ENCODE data around the gene CAVIN1.
"Not testable (repeated sequence)": the region's sequence is repeated elsewhere in the genome, so short reads cannot be mapped to it uniquely, and the experiment has no call there.

The CAVIN1 gene

GRCh38 chr17:42442196-42442565 is 19.1 kb upstream of the CAVIN1 start:
- Mint-ChIP-seq H3K27me3 (no peaks in the 10 kb centered on the region), H3K4me1 (ENCODE audit: low read depth) (peaks cover 12% of the 10 kb centered on the region), H3K36me3 (ENCODE audit: low read depth) (no peaks in the 10 kb centered on the region), H3K4me3 (no peak overlapping the region), H3K9me3 (no peaks in the 10 kb centered on the region), H3K27ac (no peak overlapping the region)

GRCh38 chr17:42441371-42442195 is 18.5 kb upstream of the CAVIN1 start:
- Mint-ChIP-seq H3K4me3 (no peak overlapping the region), H3K36me3 (ENCODE audit: low read depth) (no peaks in the 10 kb centered on the region), H3K27me3 (no peaks in the 10 kb centered on the region), H3K4me1 (ENCODE audit: low read depth) (peaks cover 11% of the 10 kb centered on the region), H3K9me3 (no peaks in the 10 kb centered on the region), H3K27ac (no peak overlapping the region)

GRCh38 chr17:42438600-42439567 is 15.8 kb upstream of the CAVIN1 start:
- no peaks in the 10 kb centered on the region for H3K27me3 Mint-ChIP-seq
- no peak overlapping the region for H3K27ac Mint-ChIP-seq
- H3K9me3 Mint-ChIP-seq = no peaks in the 10 kb centered on the region
- no peaks in the 10 kb centered on the region for H3K36me3 Mint-ChIP-seq (ENCODE audit: low read depth)
- peaks cover 5% of the 10 kb centered on the region for H3K4me1 Mint-ChIP-seq (ENCODE audit: low read depth)
- H3K4me3 Mint-ChIP-seq = no peak overlapping the region

GRCh38 chr17:42436391-42436790 is 13.3 kb upstream of the CAVIN1 start:
- H3K27ac Mint-ChIP-seq = no peak overlapping the region
- no peaks in the 10 kb centered on the region for H3K36me3 Mint-ChIP-seq (ENCODE audit: low read depth)
- H3K9me3 Mint-ChIP-seq = no peaks in the 10 kb centered on the region

GRCh38 chr17:42431758-42432161 is 8.7 kb upstream of the CAVIN1 start:
- Mint-ChIP-seq H3K9me3 (no peaks in the 10 kb centered on the region), H3K4me3 (no peak overlapping the region), H3K4me1 (ENCODE audit: low read depth) (no peaks in the 10 kb centered on the region), H3K36me3 (ENCODE audit: low read depth) (no peaks in the 10 kb centered on the region), H3K27me3 (peaks cover 7% of the 10 kb centered on the region), H3K27ac (no peak overlapping the region)

More at GRCh38 chr17:42436391-42436790, 13.3 kb upstream of the CAVIN1 start:
- Mint-ChIP-seq H3K27me3 (no peaks in the 10 kb centered on the region), H3K4me1 (ENCODE audit: low read depth) (peaks cover under 1% of the 10 kb centered on the region), H3K4me3 (no peak overlapping the region)

- no peaks in the 10 kb centered on the region for H3K4me1 Mint-ChIP-seq (ENCODE audit: low read depth)
- no peak overlapping the region for H3K27ac Mint-ChIP-seq
- H3K9me3 Mint-ChIP-seq = no peaks in the 10 kb centered on the region
These were observed 6.8 kb upstream of the CAVIN1 start for GRCh38 chr17:42429726-42430447.

GRCh38 chr17:42428141-42428944 is 5.3 kb upstream of the CAVIN1 start:
- H3K4me1 Mint-ChIP-seq (ENCODE audit: low read depth) = no peaks in the 10 kb centered on the region
- no peaks in the 10 kb centered on the region for H3K9me3 Mint-ChIP-seq
- no peaks in the 10 kb centered on the region for H3K36me3 Mint-ChIP-seq (ENCODE audit: low read depth)
- H3K4me3 Mint-ChIP-seq = no peak overlapping the region
- H3K27ac Mint-ChIP-seq = no peak overlapping the region
- H3K27me3 Mint-ChIP-seq = peaks cover 20% of the 10 kb centered on the region

More at GRCh38 chr17:42429726-42430447, 6.8 kb upstream of the CAVIN1 start:
- Mint-ChIP-seq H3K36me3 (ENCODE audit: low read depth) (no peaks in the 10 kb centered on the region), H3K4me3 (no peak overlapping the region), H3K27me3 (peaks cover 10% of the 10 kb centered on the region)

GRCh38 chr17:42424991-42425610 is 2.0 kb upstream of the CAVIN1 start:
- Mint-ChIP-seq H3K9me3 (no peaks in the 10 kb centered on the region), H3K27ac (no peak overlapping the region), H3K27me3 (peaks cover 40% of the 10 kb centered on the region), H3K4me3 (no peak overlapping the region), H3K4me1 (ENCODE audit: low read depth) (peaks cover 17% of the 10 kb centered on the region), H3K36me3 (ENCODE audit: low read depth) (no peaks in the 10 kb centered on the region)

- Mint-ChIP-seq H3K36me3 (ENCODE audit: low read depth) (no peaks in the 10 kb centered on the region), H3K4me1 (ENCODE audit: low read depth) (peaks cover 26% of the 10 kb centered on the region), H3K27me3 (peaks cover 44% of the 10 kb centered on the region), H3K4me3 (no peak overlapping the region), H3K9me3 (no peaks in the 10 kb centered on the region), H3K27ac (no peak overlapping the region)
These were observed 710 bp upstream of the CAVIN1 start for GRCh38 chr17:42423766-42424165.

- no peak overlapping the region for H3K27ac Mint-ChIP-seq
- no peaks in the 10 kb centered on the region for H3K9me3 Mint-ChIP-seq
- peaks cover 26% of the 10 kb centered on the region for H3K4me1 Mint-ChIP-seq (ENCODE audit: low read depth)
- H3K27me3 Mint-ChIP-seq = peaks cover 41% of the 10 kb centered on the region
- H3K4me3 Mint-ChIP-seq = peak overlapping the region; percentile 83
- no peaks in the 10 kb centered on the region for H3K36me3 Mint-ChIP-seq (ENCODE audit: low read depth)
These were observed 571 bp downstream of the CAVIN1 start for GRCh38 chr17:42422412-42422957.

- Mint-ChIP-seq H3K36me3 (ENCODE audit: low read depth) (no peaks in the 10 kb centered on the region), H3K9me3 (no peaks in the 10 kb centered on the region)
These were observed 1.3 kb downstream of the CAVIN1 start for GRCh38 chr17:42421507-42422338.

GRCh38 chr17:42421136-42421506 is 1.9 kb downstream of the CAVIN1 start:
- no peaks in the 10 kb centered on the region for H3K9me3 Mint-ChIP-seq
- peaks cover 26% of the 10 kb centered on the region for H3K4me1 Mint-ChIP-seq (ENCODE audit: low read depth)
- H3K36me3 Mint-ChIP-seq (ENCODE audit: low read depth) = no peaks in the 10 kb centered on the region
- peaks cover 41% of the 10 kb centered on the region for H3K27me3 Mint-ChIP-seq
- no peak overlapping the region for H3K27ac Mint-ChIP-seq
- H3K4me3 Mint-ChIP-seq = peak overlapping the region; percentile 71

More at GRCh38 chr17:42421507-42422338, 1.3 kb downstream of the CAVIN1 start:
- peaks cover 41% of the 10 kb centered on the region for H3K27me3 Mint-ChIP-seq
- H3K4me3 Mint-ChIP-seq = peak overlapping the region; percentile 71
- peaks cover 26% of the 10 kb centered on the region for H3K4me1 Mint-ChIP-seq (ENCODE audit: low read depth)
- no peak overlapping the region for H3K27ac Mint-ChIP-seq

- peaks cover 24% of the 10 kb centered on the region for H3K27me3 Mint-ChIP-seq
- peaks cover 41% of the 10 kb centered on the region for H3K4me1 Mint-ChIP-seq (ENCODE audit: low read depth)
- not testable (repeated sequence) for H3K36me3 Mint-ChIP-seq (ENCODE audit: low read depth); H3K9me3 Mint-ChIP-seq; H3K4me3 Mint-ChIP-seq; H3K27ac Mint-ChIP-seq
These were observed 5.1 kb downstream of the CAVIN1 start for GRCh38 chr17:42417981-42418380.
